PC-9 (cell line): ENCODE measurements around the gene USP37. TPM values are rescaled to one million over a fixed set of nuclear protein-coding genes. Genes with fewer than 3 reads are reported as not detected.

Source experiments
- BruUV-seq: library from RNA; stranded (reverse); fragments of 400-500 nt; replicated peaks from 2 replicates; lab custom pipeline; 2021; lab: Mats Ljungman, UMichigan
- CTCF ChIA-PET: fragments of 300-600 bp; sonication (Branson Sonifier 250); formaldehyde crosslinking; loops from one replicate; lab custom pipeline; 2022; ENCODE audit warnings: antibody characterized with exemption; lab: Charles Lee
- POLR2A ChIA-PET: fragments of 300-600 bp; sonication (Branson Sonifier 250); formaldehyde crosslinking; loops from one replicate; lab custom pipeline; 2022; ENCODE audit warnings: antibody characterized with exemption; ENCODE audit not compliant: unreplicated experiment; lab: Charles Lee
- DNase-seq, 2 experiments: peaks; one replicate each; pipeline versions ENCODE4 v3.0.0 to v3.0.0-alpha.2; 2015 to 2022; ENCODE audit warnings: mixed read lengths in 1 of 2
- H2AFZ ChIP-seq: fragments of 200-600 bp; sonication (generic); 2 replicates; pipeline ENCODE4 v1.8.1; 2017; ENCODE audit warnings: antibody characterized with exemption
- H3F3A ChIP-seq: fragments of 200-600 bp; sonication (generic); 2 replicates; pipeline ENCODE4 v1.8.1; 2017; ENCODE audit warnings: antibody characterized with exemption, mild to moderate bottlenecking, low read depth; ENCODE audit not compliant: insufficient read depth
- H3K27ac ChIP-seq: fragments of 200-600 bp; sonication (generic); 2 replicates; pipeline ENCODE4 v1.6.1; 2016; ENCODE audit warnings: mixed run types
- H3K27me3 ChIP-seq: fragments of 200-600 bp; sonication (generic); 2 replicates; pipeline ENCODE4 v1.6.1; 2016; ENCODE audit warnings: low read depth, mixed run types; ENCODE audit not compliant: insufficient read depth
- H3K36me3 ChIP-seq: fragments of 200-600 bp; sonication (generic); 2 replicates; pipeline ENCODE4 v1.6.1; 2016; ENCODE audit warnings: low read depth, mixed run types
- H3K4me1 ChIP-seq: fragments of 200-600 bp; sonication (generic); replicated peaks from 2 replicates; pipeline ENCODE4 v1.6.1; 2016; ENCODE audit warnings: mixed run types; ENCODE audit not compliant: insufficient read depth
- H3K4me2 ChIP-seq: fragments of 200-600 bp; sonication (generic); 2 replicates; pipeline ENCODE4 v1.6.1; 2017; ENCODE audit warnings: mixed run types
- H3K4me3 ChIP-seq: fragments of 200-600 bp; sonication (generic); 2 replicates; pipeline ENCODE4 v1.6.1; 2016; ENCODE audit warnings: mixed run types
- H3K79me2 ChIP-seq: fragments of 200-600 bp; sonication (generic); 2 replicates; pipeline ENCODE4 v1.6.1; 2017; ENCODE audit warnings: low read depth, mixed run types
- H3K9me2 ChIP-seq: fragments of 200-600 bp; sonication (generic); 2 replicates; pipeline ENCODE4 v1.8.1; 2017; ENCODE audit warnings: mild to moderate bottlenecking; ENCODE audit not compliant: insufficient read depth
- H3K9me3 ChIP-seq: fragments of 200-600 bp; sonication (generic); 2 replicates; pipeline ENCODE4 v1.8.1; 2016; ENCODE audit warnings: low read depth; ENCODE audit not compliant: insufficient read depth
- H4K20me1 ChIP-seq: fragments of 200-600 bp; sonication (generic); 2 replicates; pipeline ENCODE4 v1.8.1; 2017; ENCODE audit not compliant: insufficient read depth
- EZH2 ChIP-seq: fragments of 200-600 bp; sonication (generic); IDR thresholded peaks from 2 replicates; pipeline ENCODE4 v1.8.0; 2017; ENCODE audit warnings: antibody characterized with exemption, low read depth
- intact Hi-C: fragments of 100-400 bp; cut with micrococcal nuclease; formaldehyde crosslinking; loops from one replicate; pipeline ENCODE4 v1.10.0; 2022; ENCODE audit not compliant: unreplicated experiment
- total RNA-seq: library from RNA; stranded (reverse); gene quantifications from 2 replicates; pipeline ENCODE4 v1.2.3, GENCODE V29; 2021
- TF ChIP-seq, protein P1 (sequence below): fragments of 200-600 bp; sonication (generic); conservative IDR thresholded peaks from 2 replicates; pipeline ENCODE4 v1.6.1; 2017; ENCODE audit warnings: mixed run types, antibody characterized with exemption, mild to moderate bottlenecking, moderate library complexity

The USP37 gene
- total RNA-seq, 1 experiment from 2014 or later, result 15.4 TPM

GRCh38 chr2:218421027-218421426 is 147.1 kb downstream of the USP37 start:
- intact Hi-C loops, result no loop called here
- no peaks in the 10 kb centered on the region for H3K27me3 ChIP-seq
- TF ChIP-seq, protein P1, sequence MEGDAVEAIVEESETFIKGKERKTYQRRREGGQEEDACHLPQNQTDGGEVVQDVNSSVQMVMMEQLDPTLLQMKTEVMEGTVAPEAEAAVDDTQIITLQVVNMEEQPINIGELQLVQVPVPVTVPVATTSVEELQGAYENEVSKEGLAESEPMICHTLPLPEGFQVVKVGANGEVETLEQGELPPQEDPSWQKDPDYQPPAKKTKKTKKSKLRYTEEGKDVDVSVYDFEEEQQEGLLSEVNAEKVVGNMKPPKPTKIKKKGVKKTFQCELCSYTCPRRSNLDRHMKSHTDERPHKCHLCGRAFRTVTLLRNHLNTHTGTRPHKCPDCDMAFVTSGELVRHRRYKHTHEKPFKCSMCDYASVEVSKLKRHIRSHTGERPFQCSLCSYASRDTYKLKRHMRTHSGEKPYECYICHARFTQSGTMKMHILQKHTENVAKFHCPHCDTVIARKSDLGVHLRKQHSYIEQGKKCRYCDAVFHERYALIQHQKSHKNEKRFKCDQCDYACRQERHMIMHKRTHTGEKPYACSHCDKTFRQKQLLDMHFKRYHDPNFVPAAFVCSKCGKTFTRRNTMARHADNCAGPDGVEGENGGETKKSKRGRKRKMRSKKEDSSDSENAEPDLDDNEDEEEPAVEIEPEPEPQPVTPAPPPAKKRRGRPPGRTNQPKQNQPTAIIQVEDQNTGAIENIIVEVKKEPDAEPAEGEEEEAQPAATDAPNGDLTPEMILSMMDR, result no peak
- TF ChIP-seq EZH2, result no peak
- BruUV-seq, result no TSS peak
- no peak overlapping the region for H3K27ac ChIP-seq
- no peaks in the 10 kb centered on the region; the same call in 1 of the 2 replicates for H3F3A ChIP-seq
- no peaks in the 10 kb centered on the region for H3K36me3 ChIP-seq
- POLR2A ChIA-PET, result no interaction called here
- no peaks in the 10 kb centered on the region for H3K9me3 ChIP-seq
- H3K9me2 ChIP-seq, result no peaks in the 10 kb centered on the region
- no peaks in the 10 kb centered on the region for H3K79me2 ChIP-seq
- CTCF ChIA-PET, result no interaction called here
- H3K4me3 ChIP-seq, result no peak overlapping the region
- DNase-seq, result no peak
- no peaks in the 10 kb centered on the region for H3K4me1 ChIP-seq
- H3K4me2 ChIP-seq, result no peak overlapping the region
- H4K20me1 ChIP-seq, result no peaks in the 10 kb centered on the region
- no peak overlapping the region for H2AFZ ChIP-seq

GRCh38 chr2:218419630-218420216 is 148.4 kb downstream of the USP37 start:
- intact Hi-C loops, result no loop called here
- POLR2A ChIA-PET, result no interaction called here

DNA sequence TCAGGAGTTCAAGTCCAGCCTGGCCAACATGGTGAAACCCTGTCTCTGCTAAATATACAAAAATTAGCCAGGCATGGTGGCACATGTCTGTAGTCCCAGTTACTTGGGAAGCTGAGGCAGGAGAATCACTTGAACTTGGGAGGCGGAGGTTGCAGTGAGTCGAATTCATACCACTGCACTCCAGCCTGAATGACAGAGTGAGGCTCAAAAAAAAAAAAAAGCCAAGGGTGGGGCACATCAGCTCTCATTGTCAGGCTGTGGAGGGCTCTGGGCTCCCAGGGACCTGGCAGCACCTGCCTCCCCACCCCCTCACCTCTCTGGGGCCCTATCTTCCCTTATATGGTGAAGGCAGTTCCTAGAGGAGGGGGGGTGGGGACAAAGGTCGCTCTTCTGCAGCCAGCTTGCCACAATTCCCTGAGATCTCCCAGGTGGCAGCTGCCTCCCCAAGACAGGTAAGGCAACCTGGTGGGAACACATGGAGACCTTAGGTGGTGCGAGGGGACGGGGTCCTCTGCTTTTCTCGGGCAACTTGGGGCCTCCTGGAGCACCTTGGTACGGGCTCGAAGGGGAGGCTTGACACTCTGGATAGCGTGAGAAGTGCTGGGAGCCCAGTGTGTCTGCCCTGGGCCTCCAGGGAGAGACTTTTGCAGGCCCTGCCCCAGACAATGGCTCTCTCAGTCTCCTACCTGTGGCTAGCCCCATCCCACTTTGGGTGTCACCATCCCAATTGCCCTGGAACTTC is 149.3 kb downstream of the USP37 start, which contains the start of gene VIL1:
TSS of gene VIL1 (plus strand) at position 407 of the 742 bp plus-strand sequence. CDS start 4,656 bp downstream, outside the sequence.
- no TSS peak for BruUV-seq
- no peak within 1 kb of the TSS for H3K27ac ChIP-seq
- no peak within 1 kb of the TSS for H2AFZ ChIP-seq
- no peaks in the 10 kb centered on the region for H3K79me2 ChIP-seq
- intact Hi-C loops, result no loop called here
- H3K9me3 ChIP-seq, result no peaks in the 10 kb centered on the region
- TF ChIP-seq, protein P1, result no peak
- no peak for TF ChIP-seq EZH2
- H3K27me3 ChIP-seq, result no peaks in the 10 kb centered on the region
- ChIA-PET CTCF (no interaction called here), POLR2A (no interaction called here)
- no peak within 1 kb of the TSS for H3K4me2 ChIP-seq
- H3F3A ChIP-seq, result no peaks in the 10 kb centered on the region; the same call in 1 of the 2 replicates
- no peak within 1 kb of the TSS for H3K4me3 ChIP-seq
- no peak for DNase-seq
- no peaks in the 10 kb centered on the region for H4K20me1 ChIP-seq
- no peaks in the 10 kb centered on the region for H3K4me1 ChIP-seq
- no peaks in the 10 kb centered on the region for H3K9me2 ChIP-seq
- H3K36me3 ChIP-seq, result no peaks in the 10 kb centered on the region

More at GRCh38 chr2:218419630-218420216, 148.4 kb downstream of the USP37 start:
- CTCF ChIA-PET, result interaction anchor here (0.7 kb wide), 1 partner anchor 46 kb away, joined by 4 read pairs; no protein-coding TSS in a partner anchor
- no peaks in the 10 kb centered on the region; the same call in 1 of the 2 replicates for H3F3A ChIP-seq
- BruUV-seq, result no TSS peak
- no peaks in the 10 kb centered on the region for H3K9me3 ChIP-seq
- no peaks in the 10 kb centered on the region for H3K79me2 ChIP-seq
- no peaks in the 10 kb centered on the region for H3K36me3 ChIP-seq
- no peaks in the 10 kb centered on the region for H3K27me3 ChIP-seq
- no peaks in the 10 kb centered on the region for H3K4me1 ChIP-seq
- no peak overlapping the region for H3K4me3 ChIP-seq
- no peaks in the 10 kb centered on the region for H3K9me2 ChIP-seq
- no peak for DNase-seq
- no peak overlapping the region for H3K27ac ChIP-seq
- no peaks in the 10 kb centered on the region for H4K20me1 ChIP-seq
- TF ChIP-seq, protein P1, result no peak
- TF ChIP-seq EZH2, result no peak
- H2AFZ ChIP-seq, result no peak overlapping the region
- H3K4me2 ChIP-seq, result no peak overlapping the region
